Neural progenitor cell (in vitro differentiated cells): ENCODE measurements around the gene ZFHX3. TPM values are rescaled to one million over a fixed set of nuclear protein-coding genes. Genes with fewer than 3 reads are reported as not detected.

Experiments
- DNase-seq: peaks from one replicate; pipeline ENCODE4 v3.0.0-alpha.2; 2016; ENCODE audit warnings: low spot score
- H2AFZ ChIP-seq: fragments of 200-600 bp; sonication (generic); replicated peaks from 2 replicates; pipeline ENCODE4 v1.6.1; 2016; ENCODE audit warnings: antibody characterized with exemption
- H3F3A ChIP-seq: fragments of 200-600 bp; sonication (generic); 2 replicates; pipeline ENCODE4 v1.6.1; 2016; ENCODE audit warnings: antibody characterized with exemption, low read depth
- H3K27ac ChIP-seq: fragments of 200-600 bp; sonication (generic); 2 replicates; pipeline ENCODE4 v1.5.1; 2016; ENCODE audit warnings: mild to moderate bottlenecking
- H3K27me3 ChIP-seq: fragments of 200-600 bp; sonication (generic); 2 replicates; pipeline ENCODE4 v1.6.1; 2016; ENCODE audit warnings: mild to moderate bottlenecking, moderate library complexity
- H3K36me3 ChIP-seq: fragments of 200-600 bp; sonication (generic); 2 replicates; pipeline ENCODE4 v1.5.1; 2016
- H3K4me1 ChIP-seq: fragments of 200-600 bp; sonication (generic); 2 replicates; pipeline ENCODE4 v1.6.1; 2016; ENCODE audit warnings: mixed run types
- H3K4me2 ChIP-seq: fragments of 200-600 bp; sonication (generic); 2 replicates; pipeline ENCODE4 v1.6.1; 2016
- H3K4me3 ChIP-seq: fragments of 200-600 bp; sonication (generic); 2 replicates; pipeline ENCODE4 v1.5.1; 2016
- H3K79me2 ChIP-seq: fragments of 200-600 bp; sonication (generic); 2 replicates; pipeline ENCODE4 v1.6.1; 2016; ENCODE audit warnings: low read depth
- H3K9ac ChIP-seq: fragments of 200-600 bp; sonication (generic); 2 replicates; pipeline ENCODE4 v1.6.1; 2016
- H3K9me3 ChIP-seq: fragments of 200-600 bp; sonication (generic); 2 replicates; pipeline ENCODE4 v1.5.1; 2016; ENCODE audit warnings: low read depth
- H4K20me1 ChIP-seq: fragments of 200-600 bp; sonication (generic); 2 replicates; pipeline ENCODE4 v1.6.1; 2016; ENCODE audit warnings: low read depth
- H3K27ac Mint-ChIP-seq: 3 replicates; pipeline ENCODE4 v1.8.0; 2021; ENCODE audit warnings: mixed read lengths
- H3K27me3 Mint-ChIP-seq: 2 replicates; pipeline ENCODE4 v1.8.0; 2022; ENCODE audit warnings: low read depth, mild to moderate bottlenecking, inconsistent platforms, moderate library complexity, mixed read lengths; ENCODE audit not compliant: insufficient read depth
- H3K36me3 Mint-ChIP-seq: 3 replicates; pipeline ENCODE4 v1.8.0; 2021; ENCODE audit warnings: mixed read lengths
- H3K4me1 Mint-ChIP-seq: 3 replicates; pipeline ENCODE4 v1.8.0; 2021; ENCODE audit warnings: mixed read lengths
- H3K4me3 Mint-ChIP-seq: 3 replicates; pipeline ENCODE4 v1.8.0; 2021; ENCODE audit warnings: mild to moderate bottlenecking, moderate library complexity, mixed read lengths
- H3K9me3 Mint-ChIP-seq: 3 replicates; pipeline ENCODE4 v1.8.0; 2020; ENCODE audit warnings: mixed read lengths
- EZH2 ChIP-seq: fragments of 200-600 bp; sonication (generic); IDR thresholded peaks from 2 replicates; pipeline ENCODE4 v1.6.1; 2017; ENCODE audit warnings: antibody characterized with exemption, mild to moderate bottlenecking, moderate library complexity
- EZH2phosphoT487 ChIP-seq: fragments of 200-600 bp; sonication (generic); IDR thresholded peaks from 2 replicates; pipeline ENCODE4 v1.6.1; 2017; ENCODE audit warnings: antibody characterized with exemption
- total RNA-seq: library from RNA; depleted of rRNA; stranded (reverse); fragments of >200 nt; gene quantifications from 2 replicates; pipeline ENCODE4 v1.2.3, GENCODE V29; 2015; ENCODE audit warnings: low replicate concordance
- TF ChIP-seq, protein P1 (sequence below): fragments of 200-600 bp; sonication (generic); IDR thresholded peaks from 2 replicates; pipeline ENCODE4 v1.5.1; 2017; ENCODE audit warnings: antibody characterized with exemption, mild to moderate bottlenecking

ZFHX3 gene
- total RNA-seq, 1 donor from 2014 or later: 2.4 TPM

DNA sequence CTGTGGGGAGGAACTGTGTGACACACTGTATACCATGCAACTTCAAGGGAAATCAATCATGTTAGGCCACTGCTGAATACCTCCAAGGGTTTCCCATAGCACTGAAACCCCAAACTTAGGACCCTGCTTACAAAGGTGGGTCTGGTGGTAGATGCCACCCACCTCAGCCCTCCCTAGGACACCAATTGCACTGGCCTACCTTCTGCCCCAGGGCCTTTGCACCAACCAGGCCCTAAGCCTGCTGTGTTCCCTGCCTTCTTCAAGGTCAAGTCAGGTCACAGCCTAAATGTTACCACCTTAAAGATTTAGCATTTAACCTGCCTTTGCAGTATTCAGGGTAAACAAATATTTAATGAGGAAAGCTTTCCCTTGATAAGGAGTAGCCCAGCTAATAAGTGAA is 185.8 kb downstream of the ZFHX3 start:
- no peaks in the 10 kb centered on the region for H3K9me3 Mint-ChIP-seq
- H3K9me3 ChIP-seq: no peaks in the 10 kb centered on the region
- H3K4me1 ChIP-seq: peaks cover 17% of the 10 kb centered on the region
- no peak overlapping the region for H3K4me2 ChIP-seq
- peaks cover 14% of the 10 kb centered on the region for H4K20me1 ChIP-seq
- H3K27me3 ChIP-seq: peaks cover 12% of the 10 kb centered on the region
- H2AFZ ChIP-seq: no peak overlapping the region
- TF ChIP-seq EZH2phosphoT487 (no peak), EZH2 (no peak)
- TF ChIP-seq, protein P1, sequence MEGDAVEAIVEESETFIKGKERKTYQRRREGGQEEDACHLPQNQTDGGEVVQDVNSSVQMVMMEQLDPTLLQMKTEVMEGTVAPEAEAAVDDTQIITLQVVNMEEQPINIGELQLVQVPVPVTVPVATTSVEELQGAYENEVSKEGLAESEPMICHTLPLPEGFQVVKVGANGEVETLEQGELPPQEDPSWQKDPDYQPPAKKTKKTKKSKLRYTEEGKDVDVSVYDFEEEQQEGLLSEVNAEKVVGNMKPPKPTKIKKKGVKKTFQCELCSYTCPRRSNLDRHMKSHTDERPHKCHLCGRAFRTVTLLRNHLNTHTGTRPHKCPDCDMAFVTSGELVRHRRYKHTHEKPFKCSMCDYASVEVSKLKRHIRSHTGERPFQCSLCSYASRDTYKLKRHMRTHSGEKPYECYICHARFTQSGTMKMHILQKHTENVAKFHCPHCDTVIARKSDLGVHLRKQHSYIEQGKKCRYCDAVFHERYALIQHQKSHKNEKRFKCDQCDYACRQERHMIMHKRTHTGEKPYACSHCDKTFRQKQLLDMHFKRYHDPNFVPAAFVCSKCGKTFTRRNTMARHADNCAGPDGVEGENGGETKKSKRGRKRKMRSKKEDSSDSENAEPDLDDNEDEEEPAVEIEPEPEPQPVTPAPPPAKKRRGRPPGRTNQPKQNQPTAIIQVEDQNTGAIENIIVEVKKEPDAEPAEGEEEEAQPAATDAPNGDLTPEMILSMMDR: no peak
- H3K4me1 Mint-ChIP-seq: peaks cover 40% of the 10 kb centered on the region
- H3F3A ChIP-seq: no peaks in the 10 kb centered on the region
- H3K4me3 Mint-ChIP-seq: no peak overlapping the region
- no peaks in the 10 kb centered on the region for H3K79me2 ChIP-seq
- H3K9ac ChIP-seq: no peak overlapping the region
- DNase-seq: no peak
- H3K27ac Mint-ChIP-seq: no peak overlapping the region
- peaks cover 28% of the 10 kb centered on the region for H3K36me3 Mint-ChIP-seq
- H3K36me3 ChIP-seq: no peaks in the 10 kb centered on the region
- peaks cover 5% of the 10 kb centered on the region for H3K27me3 Mint-ChIP-seq
- H3K27ac ChIP-seq: no peak overlapping the region
- H3K4me3 ChIP-seq: no peak overlapping the region

DNA sequence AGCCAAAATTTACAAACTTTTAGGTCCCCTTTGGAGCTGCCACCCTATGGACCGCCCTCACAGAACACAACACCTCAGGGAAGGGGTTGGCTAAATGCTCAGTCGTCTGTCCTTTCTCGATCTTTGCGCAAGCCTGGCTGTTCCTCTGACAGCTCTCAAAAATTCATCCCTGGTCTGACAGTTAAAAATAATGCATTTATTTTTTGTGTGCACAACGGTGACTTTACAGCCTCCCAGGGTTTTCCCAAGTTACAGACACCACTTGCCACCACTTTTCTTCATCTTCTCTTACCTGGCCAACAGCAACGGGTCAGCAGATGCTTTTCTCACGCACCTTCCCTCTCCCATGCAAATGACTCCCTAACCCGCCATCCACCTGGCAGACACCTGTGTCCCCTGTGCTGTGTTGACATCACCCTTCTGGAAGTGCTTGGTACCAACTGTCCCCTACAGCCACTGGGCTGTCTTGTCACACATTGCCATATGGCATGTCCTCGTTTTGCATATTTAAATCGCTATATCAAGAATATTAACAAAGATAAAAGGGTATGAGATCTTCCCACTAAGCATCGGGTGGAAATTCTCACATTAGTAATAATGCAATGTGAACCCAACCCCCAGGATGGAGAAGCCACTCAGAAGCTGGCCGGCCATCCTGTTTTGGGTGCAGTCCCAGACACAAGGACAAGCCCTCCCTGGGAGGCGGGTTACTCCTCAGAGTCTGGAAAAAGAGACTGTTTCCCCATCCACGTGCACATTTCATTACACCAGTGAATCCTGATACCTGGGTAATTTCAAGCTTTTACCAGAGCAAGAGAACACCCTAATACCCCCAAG is 187.0 kb downstream of the ZFHX3 start:
- H3K79me2 ChIP-seq: no peaks in the 10 kb centered on the region
- peaks cover 49% of the 10 kb centered on the region for H3K4me1 Mint-ChIP-seq
- H3K4me3 ChIP-seq: no peak overlapping the region
- no peak overlapping the region for H3K4me2 ChIP-seq
- H3K36me3 Mint-ChIP-seq: peaks cover 24% of the 10 kb centered on the region
- H3K9me3 Mint-ChIP-seq: no peaks in the 10 kb centered on the region
- H3K9ac ChIP-seq: no peak overlapping the region
- TF ChIP-seq EZH2: no peak
- TF ChIP-seq EZH2phosphoT487: no peak
- TF ChIP-seq, protein P1: no peak
- H3K27ac ChIP-seq: no peak overlapping the region
- H2AFZ ChIP-seq: no peak overlapping the region
- peaks cover 20% of the 10 kb centered on the region for H4K20me1 ChIP-seq
- H3K4me1 ChIP-seq: peaks cover 17% of the 10 kb centered on the region
- no peak for DNase-seq
- peak overlapping the region; percentile 65 for H3K27ac Mint-ChIP-seq
- no peaks in the 10 kb centered on the region for H3K36me3 ChIP-seq
- no peaks in the 10 kb centered on the region for H3F3A ChIP-seq
- peaks cover 12% of the 10 kb centered on the region for H3K27me3 ChIP-seq
- no peaks in the 10 kb centered on the region for H3K9me3 ChIP-seq
- H3K4me3 Mint-ChIP-seq: no peak overlapping the region
- peaks cover 5% of the 10 kb centered on the region for H3K27me3 Mint-ChIP-seq

DNA sequence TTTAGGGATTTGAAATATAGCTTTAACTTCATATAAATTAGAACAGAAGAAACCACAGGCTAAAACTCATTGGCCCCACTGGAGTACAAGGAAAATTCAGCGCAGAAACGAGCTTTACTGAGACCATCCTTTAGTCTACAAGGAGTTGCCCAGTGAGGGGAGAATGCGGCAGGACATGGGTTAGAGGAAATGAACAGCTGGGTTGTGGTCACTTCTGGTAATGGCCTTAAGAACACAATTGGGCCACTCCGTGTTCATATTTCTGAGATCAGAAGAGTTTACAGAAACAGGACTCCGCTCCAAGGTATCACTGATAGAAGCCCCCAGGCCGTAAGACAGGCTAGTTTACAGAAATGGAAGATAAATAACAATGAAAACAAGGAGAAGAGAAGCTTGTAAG is 188.3 kb downstream of the ZFHX3 start:
- DNase-seq: no peak
- H3K4me2 ChIP-seq: no peak overlapping the region
- H3K4me3 ChIP-seq: no peak overlapping the region
- H3K27ac ChIP-seq: no peak overlapping the region
- no peaks in the 10 kb centered on the region for H3K9me3 ChIP-seq
- no peaks in the 10 kb centered on the region for H3K36me3 ChIP-seq
- H4K20me1 ChIP-seq: peaks cover 20% of the 10 kb centered on the region
- peaks cover 14% of the 10 kb centered on the region for H3K36me3 Mint-ChIP-seq
- H3F3A ChIP-seq: no peaks in the 10 kb centered on the region
- H3K9ac ChIP-seq: no peak overlapping the region
- H3K4me1 ChIP-seq: peaks cover 17% of the 10 kb centered on the region
- H3K27me3 ChIP-seq: peaks cover 12% of the 10 kb centered on the region
- peaks cover 52% of the 10 kb centered on the region for H3K4me1 Mint-ChIP-seq
- TF ChIP-seq EZH2phosphoT487 (no peak), EZH2 (no peak)
- TF ChIP-seq, protein P1: no peak
- no peak overlapping the region for H3K4me3 Mint-ChIP-seq
- H2AFZ ChIP-seq: no peak overlapping the region
- H3K79me2 ChIP-seq: no peaks in the 10 kb centered on the region
- no peaks in the 10 kb centered on the region for H3K9me3 Mint-ChIP-seq
- peak overlapping the region; percentile 96 for H3K27ac Mint-ChIP-seq
- peaks cover 5% of the 10 kb centered on the region for H3K27me3 Mint-ChIP-seq
